Measurements from ENCODE around the gene OSBPL5.

OSBPL5 gene

DNA sequence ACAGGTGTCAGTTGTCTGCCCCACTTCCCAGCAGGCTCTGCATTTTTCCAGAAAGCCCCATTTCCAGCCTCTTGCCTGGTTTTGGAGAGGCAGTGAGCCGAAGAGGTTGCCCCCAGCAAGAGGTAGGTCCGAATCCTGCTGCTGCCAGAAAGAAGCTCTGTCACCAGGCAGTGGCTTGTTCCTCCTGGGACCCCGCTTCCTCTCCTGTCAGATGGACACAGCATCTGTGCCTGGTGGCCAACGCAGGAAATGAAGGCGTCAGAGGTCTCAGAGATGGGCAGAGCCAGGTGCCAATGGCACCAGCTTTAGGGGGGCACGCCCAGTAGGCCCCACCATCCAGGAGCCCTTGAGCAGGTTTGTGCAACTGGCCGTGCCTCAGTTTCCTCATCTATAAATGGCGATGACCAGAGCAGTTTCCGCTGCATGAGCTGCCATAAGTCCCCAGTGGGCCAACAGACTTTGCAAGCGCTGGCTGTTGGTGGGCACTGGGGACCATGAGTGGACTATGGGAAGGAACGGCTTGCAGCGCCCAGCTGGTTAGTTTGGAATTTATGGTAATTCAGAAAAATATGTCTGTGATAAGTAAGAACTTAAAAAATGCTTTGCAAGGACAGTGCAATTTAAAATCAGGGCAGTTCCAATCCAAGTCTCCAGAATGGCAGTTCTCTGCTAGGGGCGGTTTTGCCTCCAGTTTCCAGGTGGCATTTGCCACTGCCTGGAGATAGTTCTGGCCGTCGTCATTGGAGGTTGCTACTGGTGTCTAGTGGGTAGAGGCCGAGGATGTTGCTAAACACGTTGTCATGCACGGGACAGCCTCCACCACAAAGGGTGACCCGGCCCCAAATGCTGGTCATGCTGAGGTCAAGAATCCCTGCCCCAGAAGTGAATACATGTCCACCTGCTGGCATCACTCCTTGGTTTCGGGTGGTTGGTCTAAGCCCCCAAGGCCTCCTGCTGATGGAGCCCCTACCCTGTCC, 2.3 kb upstream of the OSBPL5 start:
- intact Hi-C loops (cut with micrococcal nuclease) = no loop called here

DNA sequence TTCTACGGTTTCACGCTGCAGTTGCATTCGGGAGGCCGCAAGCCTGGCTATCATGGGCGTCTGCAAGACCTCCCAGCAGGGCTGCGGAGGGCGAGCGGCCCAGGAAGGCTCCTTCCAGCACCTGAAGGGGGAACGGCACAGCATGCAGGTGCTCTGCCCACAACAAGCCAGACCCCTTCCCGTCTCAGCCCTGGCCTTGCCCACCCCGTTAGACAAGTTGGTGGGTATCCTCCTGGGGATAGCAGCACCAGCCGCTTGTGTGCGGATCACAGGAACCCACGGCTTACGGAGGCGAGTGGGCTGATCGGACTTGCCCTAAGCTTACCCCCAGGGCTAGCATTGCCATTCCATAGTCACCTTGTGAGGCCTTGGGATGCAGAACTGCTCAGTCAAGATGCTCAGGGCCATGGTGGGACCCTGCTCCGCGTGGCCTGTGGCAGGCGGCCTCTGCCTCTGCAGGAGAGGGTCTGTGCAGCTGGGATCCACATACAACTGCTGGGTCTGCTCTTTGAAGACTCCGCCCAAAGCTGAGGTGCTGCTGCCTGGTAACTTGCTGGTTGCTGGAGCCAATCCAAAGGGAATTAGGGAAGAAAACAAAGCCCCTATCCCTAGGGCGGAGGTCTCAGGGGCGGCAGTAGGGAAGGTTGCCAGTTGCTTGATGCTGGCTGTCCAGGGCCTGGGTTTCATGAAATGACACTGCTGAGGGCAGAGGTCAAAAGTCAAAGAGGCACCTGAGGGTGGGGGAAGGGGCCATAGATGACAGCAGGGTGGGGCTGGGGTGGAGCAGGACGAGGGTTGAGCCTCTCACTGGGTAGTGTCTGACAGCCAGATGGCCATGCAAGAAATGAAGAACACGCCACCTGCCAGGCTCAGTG, 1.4 kb upstream of the OSBPL5 start:
- peaks cover 9% of the 10 kb centered on the region for H3K36me3 Mint-ChIP-seq (ENCODE audit: low read depth)
- H3K27me3 Mint-ChIP-seq = peaks cover 42% of the 10 kb centered on the region
- peaks cover 63% of the 10 kb centered on the region for H3K4me1 Mint-ChIP-seq (ENCODE audit: low read depth)
- no peak overlapping the region for H3K27ac Mint-ChIP-seq
- H3K4me3 Mint-ChIP-seq = no peak overlapping the region
- intact Hi-C loops (cut with micrococcal nuclease) = no loop called here
- no peaks in the 10 kb centered on the region for H3K9me3 Mint-ChIP-seq

More for the DNA sequence above, 2.3 kb upstream of the OSBPL5 start:
- peaks cover 54% of the 10 kb centered on the region for H3K4me1 Mint-ChIP-seq (ENCODE audit: low read depth)
- H3K27ac Mint-ChIP-seq = no peak overlapping the region
- no peaks in the 10 kb centered on the region for H3K9me3 Mint-ChIP-seq
- H3K4me3 Mint-ChIP-seq = no peak overlapping the region
- H3K36me3 Mint-ChIP-seq (ENCODE audit: low read depth) = peaks cover 4% of the 10 kb centered on the region
- H3K27me3 Mint-ChIP-seq = peaks cover 48% of the 10 kb centered on the region

DNA sequence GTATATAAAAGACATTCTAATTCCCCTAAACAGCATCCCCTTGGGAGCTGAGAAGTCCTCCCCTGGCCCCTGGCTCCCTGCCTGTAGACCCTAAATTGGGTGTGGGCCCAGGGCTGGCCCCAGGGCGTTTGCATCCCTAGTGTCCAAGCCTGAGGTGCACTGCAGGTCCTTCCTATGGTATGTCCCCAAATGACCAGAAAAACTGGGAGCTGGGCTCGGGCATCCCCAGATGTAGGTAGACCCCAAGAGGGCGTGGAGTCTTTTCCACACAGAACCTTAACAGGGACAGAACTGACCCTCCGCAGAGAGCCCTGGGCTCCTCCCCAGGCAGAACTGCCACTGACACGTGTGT, 782 bp upstream of the OSBPL5 start:
- intact Hi-C loops (cut with micrococcal nuclease) = no loop called here
- H3K27me3 Mint-ChIP-seq = peaks cover 39% of the 10 kb centered on the region
- H3K36me3 Mint-ChIP-seq (ENCODE audit: low read depth) = peaks cover 12% of the 10 kb centered on the region
- peaks cover 69% of the 10 kb centered on the region for H3K4me1 Mint-ChIP-seq (ENCODE audit: low read depth)
- peak overlapping the region; percentile 47 for H3K4me3 Mint-ChIP-seq
- H3K27ac Mint-ChIP-seq = peak overlapping the region; percentile 21
- H3K9me3 Mint-ChIP-seq = no peaks in the 10 kb centered on the region

DNA sequence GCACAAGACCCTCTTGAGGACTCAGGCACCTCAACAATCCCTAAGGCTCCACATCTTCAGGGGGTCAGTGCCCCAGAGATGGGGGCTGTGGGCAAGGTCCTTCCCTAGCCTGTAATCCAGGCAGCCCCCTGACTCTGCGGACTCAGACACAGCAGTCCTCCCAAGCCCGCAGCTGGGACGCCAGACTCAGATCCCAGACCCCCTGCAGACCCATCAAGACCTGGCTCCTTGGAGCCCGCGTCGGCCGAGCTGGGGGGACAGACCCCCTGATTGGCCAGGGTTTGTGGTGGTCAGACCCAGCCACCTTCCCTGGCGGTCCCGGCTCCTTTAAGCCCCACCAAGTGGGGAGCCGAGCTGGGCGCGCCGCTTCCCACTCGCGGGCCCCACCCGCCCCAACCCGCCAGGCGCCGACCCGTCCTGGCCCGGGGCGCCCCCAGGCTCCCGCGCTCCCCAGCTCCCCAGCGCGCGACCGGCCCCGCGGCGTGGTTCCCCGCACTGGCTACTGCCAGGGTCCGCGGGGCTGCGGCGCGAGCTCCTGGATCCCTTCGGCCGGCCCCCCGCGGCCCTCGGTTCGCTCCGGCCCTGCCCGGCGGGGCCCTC, 458 bp downstream of the OSBPL5 start:
- Mint-ChIP-seq H3K27me3 (peaks cover 28% of the 10 kb centered on the region), H3K4me1 (ENCODE audit: low read depth) (peaks cover 75% of the 10 kb centered on the region), H3K4me3 (peak overlapping the region; percentile 81), H3K27ac (peak overlapping the region; percentile 21), H3K36me3 (ENCODE audit: low read depth) (peaks cover 12% of the 10 kb centered on the region), H3K9me3 (no peaks in the 10 kb centered on the region)
- intact Hi-C loops (cut with micrococcal nuclease) = no loop called here

DNA sequence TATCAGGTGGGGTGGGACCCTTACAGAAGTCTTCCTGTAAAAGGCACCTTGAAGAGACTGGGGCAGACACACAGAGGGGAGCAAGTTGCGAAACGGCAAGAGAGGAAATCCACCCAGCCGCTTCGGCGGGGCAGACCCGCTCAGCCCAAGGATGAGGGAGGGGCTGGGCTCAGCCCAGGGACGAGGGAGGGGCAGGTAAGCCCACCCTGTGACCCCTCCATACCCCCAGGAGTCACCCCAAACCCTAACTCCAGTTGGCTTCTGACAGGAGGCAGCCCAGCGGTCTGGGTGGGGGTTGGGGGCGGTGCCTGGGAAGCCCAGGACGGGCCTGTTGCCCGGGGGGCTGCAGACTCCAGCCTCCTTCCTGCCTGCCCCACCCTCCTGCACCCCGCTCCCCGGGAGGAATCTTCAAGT, 965 bp downstream of the OSBPL5 start:
- peak overlapping the region; percentile 21 for H3K27ac Mint-ChIP-seq

DNA sequence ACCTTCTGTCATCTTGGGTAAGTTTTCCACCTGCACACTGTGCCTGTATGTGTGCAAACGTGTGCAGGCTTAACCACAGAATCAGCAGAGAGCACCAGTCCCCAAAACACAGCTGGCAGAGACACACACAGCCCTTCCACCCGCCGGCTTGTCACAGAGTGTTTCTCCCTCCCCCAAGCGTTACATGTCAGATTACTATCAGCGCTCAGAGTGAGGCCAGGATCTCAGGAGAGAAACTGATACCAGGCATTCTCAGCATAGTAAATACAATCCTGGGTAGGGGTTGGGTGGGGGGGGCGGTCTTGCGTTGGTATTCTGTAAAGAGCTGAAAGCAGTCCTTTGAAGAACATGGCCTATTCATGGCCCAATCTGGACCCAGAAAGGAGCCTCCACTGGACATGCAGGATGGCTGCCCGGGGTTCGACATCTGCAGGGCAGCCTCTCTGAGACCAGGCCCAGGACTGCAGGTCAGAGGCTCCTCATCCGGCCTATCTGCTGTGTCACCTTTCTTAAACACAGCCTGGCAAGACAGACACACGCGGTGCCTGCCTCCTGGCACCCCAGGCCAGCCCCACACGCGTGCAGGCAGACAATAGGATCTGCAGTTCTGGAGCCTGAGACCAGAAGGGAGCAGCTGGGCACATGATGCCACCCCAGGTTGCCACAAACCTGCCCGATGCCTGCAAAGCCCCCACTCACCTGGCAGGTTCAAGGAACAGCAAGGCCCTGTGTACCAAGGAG, 1.7 kb downstream of the OSBPL5 start:
- H3K27me3 Mint-ChIP-seq = peaks cover 22% of the 10 kb centered on the region
- peak overlapping the region; percentile 81 for H3K4me3 Mint-ChIP-seq
- no peaks in the 10 kb centered on the region for H3K9me3 Mint-ChIP-seq
- H3K27ac Mint-ChIP-seq = peak overlapping the region; percentile 35
- intact Hi-C loops (cut with micrococcal nuclease) = no loop called here
- peaks cover 78% of the 10 kb centered on the region for H3K4me1 Mint-ChIP-seq (ENCODE audit: low read depth)
- peaks cover 14% of the 10 kb centered on the region for H3K36me3 Mint-ChIP-seq (ENCODE audit: low read depth)

More for the DNA sequence above, 965 bp downstream of the OSBPL5 start:
- intact Hi-C loops (cut with micrococcal nuclease) = no loop called here
- H3K36me3 Mint-ChIP-seq (ENCODE audit: low read depth) = peaks cover 12% of the 10 kb centered on the region
- peak overlapping the region; percentile 81 for H3K4me3 Mint-ChIP-seq
- peaks cover 28% of the 10 kb centered on the region for H3K27me3 Mint-ChIP-seq
- peaks cover 75% of the 10 kb centered on the region for H3K4me1 Mint-ChIP-seq (ENCODE audit: low read depth)
- no peaks in the 10 kb centered on the region for H3K9me3 Mint-ChIP-seq

DNA sequence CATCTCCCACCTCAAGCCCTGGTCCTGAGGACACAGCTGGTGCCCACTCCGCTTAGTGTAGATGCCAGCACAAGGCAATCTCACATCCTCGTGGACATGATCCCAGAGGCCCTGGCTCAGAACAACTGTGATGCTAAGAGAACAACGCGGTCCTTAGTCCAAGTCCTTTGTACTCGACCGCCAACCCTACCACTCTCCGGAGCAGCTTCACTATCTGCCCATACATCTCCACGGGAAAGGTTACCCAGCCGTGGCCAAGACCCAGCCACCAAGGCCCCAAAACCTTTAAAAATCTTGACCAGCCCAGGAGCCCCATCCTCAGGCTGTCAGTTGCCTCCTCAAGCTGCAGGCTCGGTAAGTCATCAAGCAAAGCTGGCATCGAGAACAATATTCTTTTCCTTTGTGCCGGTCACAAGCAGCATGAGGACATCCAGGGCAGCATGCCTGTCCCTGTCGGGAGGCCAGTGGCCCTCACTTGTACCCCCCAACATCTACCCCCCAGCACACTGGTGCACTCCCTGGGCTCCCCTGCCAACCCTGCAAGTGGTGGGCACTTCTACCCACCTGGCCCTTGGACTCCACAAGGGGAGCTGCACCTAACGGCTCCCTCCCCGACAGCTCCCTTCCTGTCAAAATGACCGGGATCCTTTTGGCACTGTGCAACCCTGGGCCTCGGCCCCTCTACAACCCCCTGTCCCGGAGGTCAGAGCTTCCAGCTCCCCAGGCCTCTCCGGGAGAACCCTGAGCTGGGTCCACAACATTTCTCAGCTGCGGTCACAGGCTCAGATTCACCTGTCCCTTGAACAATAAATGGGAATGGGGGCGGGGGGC, 2.5 kb downstream of the OSBPL5 start:
- H3K4me3 Mint-ChIP-seq = no peak overlapping the region
- peaks cover 15% of the 10 kb centered on the region for H3K27me3 Mint-ChIP-seq
- H3K36me3 Mint-ChIP-seq (ENCODE audit: low read depth) = peaks cover 21% of the 10 kb centered on the region
- H3K4me1 Mint-ChIP-seq (ENCODE audit: low read depth) = peaks cover 82% of the 10 kb centered on the region
- peak overlapping the region; percentile 35 for H3K27ac Mint-ChIP-seq
- intact Hi-C loops (cut with micrococcal nuclease) = no loop called here
- no peaks in the 10 kb centered on the region for H3K9me3 Mint-ChIP-seq

DNA sequence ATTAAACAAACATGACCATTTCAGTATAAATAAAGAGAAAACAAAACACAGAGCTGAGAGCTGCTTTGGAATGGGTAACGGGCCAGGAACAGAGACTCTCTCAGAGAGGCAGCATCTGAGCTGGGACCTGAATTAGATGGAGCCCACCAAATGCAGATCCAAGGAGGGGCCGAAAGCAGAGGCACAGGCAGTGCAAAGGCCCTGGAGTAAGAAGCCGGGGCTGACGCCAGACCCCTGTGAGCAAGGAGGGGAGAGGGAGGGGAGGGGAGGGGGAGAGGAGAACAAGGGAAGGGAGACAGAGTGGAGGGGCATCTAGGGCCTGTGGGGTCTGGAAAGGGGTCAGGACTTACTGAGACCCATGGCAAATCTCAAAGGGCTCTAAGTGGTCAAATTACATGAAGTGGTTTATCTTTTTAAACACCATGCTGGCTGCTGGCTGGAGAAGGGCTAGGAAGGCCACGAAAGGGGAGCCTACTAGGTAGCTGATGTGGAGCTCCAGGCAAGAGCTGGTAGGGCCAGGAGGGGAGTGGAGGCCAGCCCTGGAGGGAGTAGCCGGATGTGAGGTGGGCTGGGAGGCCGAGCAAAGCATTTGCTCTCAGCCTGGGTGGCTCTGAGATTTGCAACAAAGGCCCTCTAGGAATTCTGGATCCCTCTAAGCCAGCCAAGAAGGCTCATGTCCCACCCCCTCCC, 3.2 kb downstream of the OSBPL5 start:
- H3K36me3 Mint-ChIP-seq (ENCODE audit: low read depth) = peaks cover 28% of the 10 kb centered on the region
- H3K27me3 Mint-ChIP-seq = peaks cover 11% of the 10 kb centered on the region
- H3K4me3 Mint-ChIP-seq = no peak overlapping the region
- H3K4me1 Mint-ChIP-seq (ENCODE audit: low read depth) = peaks cover 82% of the 10 kb centered on the region
- intact Hi-C loops (cut with micrococcal nuclease) = no loop called here
- H3K9me3 Mint-ChIP-seq = no peaks in the 10 kb centered on the region
- H3K27ac Mint-ChIP-seq = peak overlapping the region; percentile 35

DNA sequence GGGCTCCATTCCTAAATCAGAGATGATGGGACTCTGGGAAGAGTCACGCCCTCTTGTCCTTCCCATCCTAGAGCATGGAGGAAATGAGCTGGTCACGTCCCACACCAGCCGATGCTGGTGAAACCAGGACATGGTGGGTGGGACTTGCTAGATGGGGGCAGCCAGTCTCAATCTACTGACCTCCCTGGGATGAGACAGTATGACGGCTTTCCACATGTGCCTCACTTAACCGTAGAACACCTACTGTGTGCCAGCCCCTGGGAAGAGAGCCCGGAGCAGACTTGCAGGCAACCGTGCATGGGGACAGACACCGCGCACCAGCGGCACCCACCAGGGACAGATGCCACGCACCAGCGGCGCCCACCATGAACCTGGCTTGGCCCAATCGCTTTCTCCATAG, 3.8 kb downstream of the OSBPL5 start:
- peaks cover 84% of the 10 kb centered on the region for H3K4me1 Mint-ChIP-seq (ENCODE audit: low read depth)
- H3K9me3 Mint-ChIP-seq = no peaks in the 10 kb centered on the region
- no peak overlapping the region for H3K4me3 Mint-ChIP-seq
- H3K27ac Mint-ChIP-seq = no peak overlapping the region
- peaks cover 6% of the 10 kb centered on the region for H3K27me3 Mint-ChIP-seq
- intact Hi-C loops (cut with micrococcal nuclease) = no loop called here
- H3K36me3 Mint-ChIP-seq (ENCODE audit: low read depth) = peaks cover 29% of the 10 kb centered on the region

DNA sequence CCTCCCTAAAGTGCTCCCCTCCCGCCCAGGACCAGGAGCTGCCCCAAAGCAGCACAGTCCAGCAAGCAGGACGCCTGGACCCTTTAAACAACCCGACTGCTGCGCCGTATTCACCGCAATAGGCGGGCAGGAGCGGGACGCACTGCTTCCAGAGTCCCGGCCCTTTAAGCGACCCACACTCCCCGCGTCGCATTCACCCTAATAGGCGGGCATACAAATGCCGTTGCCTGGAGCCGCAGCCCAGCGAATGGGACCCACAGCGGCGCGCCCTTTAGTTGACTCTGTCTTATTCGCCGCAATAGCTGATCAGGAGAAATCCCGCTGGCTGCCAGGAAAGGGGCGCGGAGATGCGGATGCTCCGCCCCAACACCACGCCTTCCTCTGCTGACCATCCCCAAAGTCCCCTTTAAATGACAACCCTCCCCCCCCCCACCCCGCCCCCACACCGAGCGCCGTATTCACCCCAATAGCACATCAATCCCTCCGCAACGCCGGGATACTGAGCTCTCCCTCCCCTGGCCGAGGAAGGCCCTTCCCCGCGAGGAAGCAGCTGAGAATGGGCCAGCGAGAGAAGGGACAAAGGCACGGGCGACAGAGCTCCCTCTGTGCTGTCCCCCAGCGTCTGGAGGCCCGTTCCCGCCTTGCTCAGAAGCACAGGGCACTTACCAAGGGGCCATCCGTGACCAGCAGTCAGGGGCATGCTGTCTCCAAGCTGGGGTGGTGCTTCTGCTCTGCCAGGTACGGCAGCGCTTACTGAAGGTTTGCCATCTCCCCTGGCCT, 4.7 kb downstream of the OSBPL5 start:
- Mint-ChIP-seq H3K9me3 (no peaks in the 10 kb centered on the region), H3K27ac (peak overlapping the region; percentile 30), H3K27me3 (no peaks in the 10 kb centered on the region), H3K4me3 (peak overlapping the region; percentile 78), H3K36me3 (ENCODE audit: low read depth) (peaks cover 33% of the 10 kb centered on the region), H3K4me1 (ENCODE audit: low read depth) (peaks cover 87% of the 10 kb centered on the region)
- intact Hi-C loops (cut with micrococcal nuclease) = no loop called here

DNA sequence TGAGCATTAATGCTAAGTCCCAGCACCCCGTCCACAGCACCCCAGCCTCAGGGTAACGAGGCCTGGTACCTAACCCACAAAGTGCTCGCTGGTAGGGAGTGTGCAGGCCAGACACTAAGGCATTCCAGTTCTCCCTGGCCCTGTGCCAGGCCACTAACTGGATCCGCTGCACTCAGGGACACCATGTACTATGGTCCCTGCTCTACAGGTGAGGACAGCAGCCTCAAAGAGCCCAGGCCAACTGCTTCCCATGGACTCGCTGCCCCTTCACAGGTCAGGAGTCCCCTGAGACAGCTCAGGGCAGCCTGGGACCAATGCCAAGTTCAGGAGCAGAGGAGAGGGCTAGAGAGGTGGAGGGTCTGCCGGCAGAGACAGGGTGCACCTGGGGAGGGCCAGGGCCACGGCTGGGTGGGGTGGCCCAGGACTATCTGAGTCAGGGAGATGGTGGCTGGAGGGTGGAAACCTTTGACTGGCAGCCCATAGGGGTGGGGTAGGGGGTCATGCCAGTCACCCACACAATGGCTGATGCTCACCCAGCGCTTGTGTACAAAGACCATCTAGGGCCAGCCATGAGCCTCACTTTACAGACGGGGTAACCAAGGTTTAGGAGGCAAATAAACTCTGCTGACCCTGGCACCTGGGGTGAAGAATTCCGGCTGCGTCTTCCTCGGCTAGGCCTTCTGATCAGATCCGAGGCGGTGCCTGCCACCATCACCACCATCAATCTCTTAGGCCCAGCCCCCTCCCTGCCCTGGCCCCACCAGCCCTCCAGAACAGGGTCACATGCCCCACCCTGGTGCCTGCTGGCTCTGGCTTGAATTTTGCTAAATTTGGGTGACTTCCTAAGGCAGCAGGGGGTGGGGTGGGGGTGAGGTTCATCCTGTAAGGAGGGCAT, 5.6 kb downstream of the OSBPL5 start:
- Mint-ChIP-seq H3K36me3 (ENCODE audit: low read depth) (peaks cover 35% of the 10 kb centered on the region), H3K27ac (peak overlapping the region; percentile 30), H3K27me3 (no peaks in the 10 kb centered on the region), H3K9me3 (no peaks in the 10 kb centered on the region), H3K4me1 (ENCODE audit: low read depth) (peaks cover 95% of the 10 kb centered on the region), H3K4me3 (peak overlapping the region; percentile 78)
- intact Hi-C loops (cut with micrococcal nuclease) = no loop called here
